T47D (cell line): ENCODE measurements around the gene SCUBE1.

Source experiments
- DNase-seq, 2 experiments: peaks; one replicate each; pipeline versions ENCODE4 v3.0.0 to v3.0.0-alpha.2; 2011 to 2012; ENCODE audit warnings: low read depth in 1 of 2, low spot score in 1 of 2
- JUND ChIP-seq: IDR thresholded peaks from 2 replicates; pipeline ENCODE4 v1.6.1; 2012; ENCODE audit warnings: low read depth
- in situ Hi-C: cut with HindIII; loops from 2 replicates; pipeline ENCODE4 v1.10.0; 2016; ENCODE audit warnings: low sequenced_read_pairs, low pct_unique_long_range_greater_than_20kb

Gene SCUBE1

GRCh38 chr22:43274595-43275240 lies 68.5 kb downstream of the SCUBE1 start:
- TF ChIP-seq JUND = no peak
- DNase-seq = no peak
- in situ Hi-C loops = no loop called here

- in situ Hi-C loops = no loop called here
- peak; percentile 67 for DNase-seq
- no peak for TF ChIP-seq JUND
These were observed 69.2 kb downstream of the SCUBE1 start for GRCh38 chr22:43273902-43274484.

- in situ Hi-C loops = no loop called here
- no peak for TF ChIP-seq JUND
- DNase-seq = no peak
These were observed 70.3 kb downstream of the SCUBE1 start for GRCh38 chr22:43272869-43273318.

GRCh38 chr22:43272301-43272700 lies 70.9 kb downstream of the SCUBE1 start:
- no peak for DNase-seq
- TF ChIP-seq JUND = no peak
- in situ Hi-C loops = no loop called here

DNA sequence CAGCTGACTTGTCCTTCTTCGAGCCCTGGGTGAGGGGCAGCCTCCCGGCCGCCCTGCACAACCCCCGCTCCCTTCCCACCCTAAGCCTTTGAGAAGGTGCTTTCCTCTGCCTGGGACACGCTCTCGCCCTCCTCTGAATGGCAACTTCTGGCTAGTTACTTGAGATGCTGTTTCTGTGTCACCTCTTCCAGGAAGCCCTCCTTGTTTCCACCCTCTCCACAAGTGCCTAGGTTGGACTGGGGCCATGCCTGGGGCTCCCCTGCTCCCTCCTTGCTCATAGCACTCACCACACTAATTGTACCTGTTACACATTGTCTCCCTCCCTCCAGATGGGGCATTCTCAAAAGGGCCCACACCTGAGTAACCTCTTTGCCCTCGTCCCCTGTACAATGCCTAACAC lies 72.2 kb downstream of the SCUBE1 start:
- TF ChIP-seq JUND = no peak
- in situ Hi-C loops = no loop called here
- no peak for DNase-seq

DNA sequence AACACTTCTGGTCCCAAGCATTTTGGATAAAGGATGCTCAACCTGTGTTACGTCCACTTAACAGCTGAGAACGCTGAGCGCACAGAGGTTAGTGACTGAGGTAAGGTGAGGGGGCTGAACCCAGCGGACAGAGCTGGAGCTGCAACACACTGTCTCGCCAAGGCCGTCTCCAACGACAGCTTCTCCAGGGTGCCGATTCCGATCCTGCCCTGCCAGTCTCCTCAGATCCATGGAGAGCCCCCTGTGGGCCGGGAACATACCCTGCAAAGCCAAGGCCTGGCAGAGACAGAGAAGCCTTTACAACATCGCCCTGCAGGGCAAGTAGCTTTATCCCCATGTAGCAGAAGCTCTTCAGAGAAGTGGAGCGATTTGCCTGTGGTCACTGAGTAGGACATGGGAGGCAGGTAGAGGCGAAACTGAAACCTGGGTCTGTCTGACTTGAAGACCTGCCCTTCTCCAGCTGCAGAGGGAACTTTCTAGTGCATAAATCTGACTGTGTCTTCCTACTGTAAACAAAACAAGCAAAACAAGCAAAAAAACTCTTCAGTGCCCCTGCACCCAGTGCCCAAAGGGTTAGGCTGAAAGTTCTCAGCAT lies 72.8 kb downstream of the SCUBE1 start:
- TF ChIP-seq JUND = no peak
- peak in 1 of 2 experiments; percentile 38 for DNase-seq
- in situ Hi-C loops = no loop called here

DNA sequence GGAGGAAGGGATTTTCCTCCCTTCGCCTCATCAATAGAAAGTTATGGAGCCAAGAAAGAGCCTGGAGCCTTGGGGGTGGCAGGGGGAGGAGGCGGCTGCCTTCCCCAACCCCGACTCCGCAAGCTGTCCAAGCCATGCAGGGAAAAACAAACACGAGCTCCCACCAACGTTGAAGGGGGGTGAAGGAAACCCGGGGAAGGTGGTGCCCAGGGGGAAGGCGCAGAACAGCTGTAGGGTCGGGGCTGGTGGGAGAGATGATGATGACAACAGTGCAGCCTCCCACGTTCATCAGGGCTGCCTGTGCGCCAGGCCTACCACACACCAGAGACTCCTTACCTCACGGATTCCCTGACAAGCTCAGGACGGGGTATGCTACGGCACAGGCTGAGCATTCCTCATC lies 73.5 kb downstream of the SCUBE1 start:
- no peak for TF ChIP-seq JUND
- DNase-seq = no peak
- in situ Hi-C loops = no loop called here

- TF ChIP-seq JUND = no peak
- no peak for DNase-seq
- in situ Hi-C loops = no loop called here
These were observed 73.9 kb downstream of the SCUBE1 start for GRCh38 chr22:43269246-43269645.

DNA sequence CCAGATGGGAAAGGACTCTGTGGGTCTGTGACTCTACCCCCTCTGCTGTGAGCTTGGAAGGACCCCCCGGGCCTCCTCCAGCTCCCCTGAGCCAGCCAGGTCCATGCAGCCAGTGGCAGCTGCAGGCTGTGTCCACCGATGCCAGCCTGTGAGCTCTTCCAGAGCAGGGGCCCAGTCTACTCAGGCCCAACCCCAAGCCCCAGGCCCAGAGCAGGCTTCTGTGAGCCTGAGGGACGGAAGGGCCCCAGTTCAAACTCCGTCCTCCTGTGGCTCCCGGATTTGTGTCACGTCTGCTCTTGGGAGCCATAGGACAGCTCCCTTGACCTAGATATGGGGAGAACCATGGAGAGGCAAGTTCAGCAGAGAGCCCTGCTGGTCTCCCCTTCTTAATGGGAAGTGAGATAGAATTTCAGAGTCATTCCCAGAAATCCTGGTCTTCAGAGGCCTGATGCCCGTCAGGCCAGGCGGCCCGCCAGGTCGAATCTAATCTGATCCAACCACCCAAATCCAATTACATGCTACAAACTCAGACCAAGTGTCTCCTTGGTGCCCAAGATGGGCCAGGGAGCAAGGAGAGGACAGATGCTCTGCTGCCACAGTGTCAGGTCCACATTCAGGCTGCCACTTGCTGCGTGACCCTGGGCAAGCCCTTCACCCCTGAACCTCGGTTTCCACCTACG lies 75.1 kb downstream of the SCUBE1 start:
- DNase-seq = no peak
- in situ Hi-C loops = no loop called here
- TF ChIP-seq JUND = no peak

DNA sequence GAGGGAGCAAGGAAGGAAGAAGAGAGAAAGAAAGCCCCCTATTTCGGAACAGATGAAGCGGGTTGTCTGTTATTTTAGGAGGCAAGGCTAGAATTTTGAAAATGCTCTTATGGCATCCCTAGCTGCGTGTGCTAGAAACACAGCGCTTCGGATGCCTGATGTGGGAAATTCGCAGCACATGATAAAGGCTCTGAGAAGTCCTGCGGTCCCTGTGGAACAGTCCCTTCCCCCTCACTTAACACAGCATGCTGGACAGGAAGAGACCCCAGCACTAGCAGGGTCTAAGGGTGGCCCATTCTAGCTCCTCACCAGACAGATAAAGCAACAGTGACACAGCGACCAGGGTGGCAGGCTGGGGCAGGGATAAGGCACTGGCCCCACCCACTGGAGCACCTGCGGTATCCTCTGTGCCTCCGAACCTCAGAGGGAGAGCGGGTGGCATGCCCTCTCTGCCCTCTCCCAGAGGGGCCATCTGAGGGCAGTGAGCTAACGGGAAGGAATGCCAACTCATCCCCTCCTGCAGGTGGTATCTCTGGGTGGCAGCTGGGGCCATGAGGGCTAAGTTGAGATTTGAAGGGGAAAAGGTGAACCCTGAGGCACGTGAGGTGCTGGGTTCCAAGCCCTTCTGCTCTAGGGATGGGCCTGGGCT lies 75.7 kb downstream of the SCUBE1 start:
- in situ Hi-C loops = no loop called here
- DNase-seq = no peak
- TF ChIP-seq JUND = no peak

DNA sequence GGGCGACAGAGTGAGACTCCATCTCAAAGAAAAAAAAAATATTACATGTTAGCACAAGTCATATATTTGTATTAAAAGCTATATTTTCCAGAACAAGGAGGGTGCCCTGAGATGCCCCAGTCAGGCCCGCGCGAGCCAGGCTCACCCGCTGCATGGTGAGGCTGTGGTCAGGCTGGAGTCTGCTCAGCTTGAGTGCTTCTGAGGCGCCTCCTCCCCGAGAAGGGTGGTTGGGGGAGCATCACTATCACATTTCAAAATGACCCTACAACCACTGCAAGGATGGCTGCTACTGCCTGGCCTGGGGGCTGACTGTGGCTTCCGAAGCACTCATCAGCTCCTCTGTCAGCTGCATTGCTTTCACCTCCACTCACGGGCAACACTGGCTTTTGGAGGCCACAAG lies 77.1 kb downstream of the SCUBE1 start:
- no peak for TF ChIP-seq JUND
- in situ Hi-C loops = no loop called here
- no peak for DNase-seq

GRCh38 chr22:43263645-43264514 lies 79.3 kb downstream of the SCUBE1 start:
- no peak for DNase-seq
- in situ Hi-C loops = no loop called here
- no peak for TF ChIP-seq JUND
